ENCODE data around the gene DOK6. TPM values are rescaled to one million over a fixed set of nuclear protein-coding genes. Genes with fewer than 3 reads are reported as not detected.

Gene DOK6
- total RNA-seq, 1 donor from 2014 or later, result 0.67 TPM

DNA sequence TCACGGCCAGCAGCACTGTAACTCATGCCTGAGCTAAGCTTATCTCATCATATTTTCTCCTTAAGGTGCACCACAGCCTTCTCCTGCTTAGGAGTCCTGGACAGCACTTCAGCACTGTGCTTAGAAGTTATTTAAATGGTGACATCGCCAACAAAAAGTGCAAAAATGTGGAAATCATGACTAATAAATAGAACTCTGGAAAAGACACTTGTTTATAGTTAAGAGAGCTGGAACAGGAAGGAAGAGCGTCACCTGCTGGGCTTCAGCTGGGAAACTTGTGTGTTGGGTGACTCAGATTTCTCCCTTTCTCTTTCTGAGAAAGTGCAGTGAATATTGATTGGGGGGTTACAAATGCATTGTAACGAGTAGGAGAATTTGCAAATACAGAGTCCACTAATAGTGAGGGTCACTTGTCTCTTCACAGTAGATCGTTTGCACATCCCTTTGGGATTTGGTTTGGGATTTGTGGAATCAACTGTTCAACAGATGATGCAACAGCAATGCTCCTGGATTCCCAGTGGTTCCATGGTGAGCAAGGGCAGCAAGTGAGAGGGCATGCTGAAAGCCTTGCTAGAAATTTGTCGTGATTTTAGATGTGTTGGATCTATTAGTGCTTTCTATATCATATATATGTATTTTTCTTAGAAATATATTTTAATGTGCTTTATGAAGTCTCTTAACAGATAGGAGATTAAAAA is 84.2 kb downstream of the DOK6 start:
- DNase-seq (ENCODE audit: low read depth), result peak; percentile 2
- no peak overlapping the region for H3K4me3 ChIP-seq (ENCODE audit: low read depth, low read length)
- H3K27me3 ChIP-seq (ENCODE audit: control insufficient read depth, insufficient read depth, low read length), result no peaks in the 10 kb centered on the region
- TF ChIP-seq, protein P1, sequence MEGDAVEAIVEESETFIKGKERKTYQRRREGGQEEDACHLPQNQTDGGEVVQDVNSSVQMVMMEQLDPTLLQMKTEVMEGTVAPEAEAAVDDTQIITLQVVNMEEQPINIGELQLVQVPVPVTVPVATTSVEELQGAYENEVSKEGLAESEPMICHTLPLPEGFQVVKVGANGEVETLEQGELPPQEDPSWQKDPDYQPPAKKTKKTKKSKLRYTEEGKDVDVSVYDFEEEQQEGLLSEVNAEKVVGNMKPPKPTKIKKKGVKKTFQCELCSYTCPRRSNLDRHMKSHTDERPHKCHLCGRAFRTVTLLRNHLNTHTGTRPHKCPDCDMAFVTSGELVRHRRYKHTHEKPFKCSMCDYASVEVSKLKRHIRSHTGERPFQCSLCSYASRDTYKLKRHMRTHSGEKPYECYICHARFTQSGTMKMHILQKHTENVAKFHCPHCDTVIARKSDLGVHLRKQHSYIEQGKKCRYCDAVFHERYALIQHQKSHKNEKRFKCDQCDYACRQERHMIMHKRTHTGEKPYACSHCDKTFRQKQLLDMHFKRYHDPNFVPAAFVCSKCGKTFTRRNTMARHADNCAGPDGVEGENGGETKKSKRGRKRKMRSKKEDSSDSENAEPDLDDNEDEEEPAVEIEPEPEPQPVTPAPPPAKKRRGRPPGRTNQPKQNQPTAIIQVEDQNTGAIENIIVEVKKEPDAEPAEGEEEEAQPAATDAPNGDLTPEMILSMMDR (IDR thresholded peaks at IDR 0.05; ENCODE audit: insufficient read depth, low read length, poor library complexity, severe bottlenecking), result peak; percentile 13
- H3K36me3 ChIP-seq (ENCODE audit: control insufficient read depth, insufficient read depth, low read length), result no peaks in the 10 kb centered on the region

DNA sequence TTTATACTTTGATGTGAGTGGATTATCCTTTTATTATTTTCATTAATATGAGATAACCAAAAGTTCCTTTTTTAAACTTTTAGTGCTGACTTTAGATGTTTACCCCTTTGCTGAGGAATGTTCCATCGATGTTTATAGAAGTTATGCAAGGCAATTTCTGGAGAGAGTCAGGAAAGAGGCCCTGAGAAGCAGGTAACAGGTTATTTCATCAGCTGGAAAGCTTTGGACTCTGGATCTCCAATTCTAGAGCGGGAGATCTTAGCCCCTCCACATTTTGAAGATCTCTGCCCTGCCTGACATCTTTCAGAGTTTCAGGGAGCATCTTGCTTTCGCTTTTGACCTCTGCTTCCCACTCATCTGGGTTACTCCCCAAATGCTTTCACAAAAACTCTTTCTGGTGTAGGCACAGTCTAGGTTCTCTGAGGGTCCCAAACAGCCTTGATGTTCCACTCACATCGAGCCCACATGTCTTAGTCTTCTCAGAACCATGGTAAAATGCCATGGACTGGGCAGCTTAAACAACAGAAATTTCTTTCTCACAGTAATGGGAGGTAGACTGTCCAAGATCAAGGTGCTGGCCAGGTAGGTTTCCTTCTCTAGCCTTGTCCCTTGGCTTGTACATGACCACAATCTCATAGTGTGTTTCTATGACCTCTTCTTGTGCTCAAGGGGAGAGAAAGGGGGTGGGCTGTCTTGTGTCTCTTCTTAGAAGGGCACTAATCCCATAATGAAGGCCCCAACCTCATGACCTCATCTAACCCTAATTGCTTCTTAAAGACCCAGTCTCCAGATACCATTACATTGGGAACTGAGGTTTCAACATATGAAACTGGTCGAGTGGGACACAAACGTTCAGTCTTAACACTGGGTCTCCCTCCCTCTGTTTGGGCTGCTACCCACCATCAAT is 87.1 kb downstream of the DOK6 start:
- DNase-seq (ENCODE audit: low read depth), result no peak
- Histone ChIP-seq H3K27me3 (ENCODE audit: control insufficient read depth, insufficient read depth, low read length) (no peaks in the 10 kb centered on the region), H3K36me3 (ENCODE audit: control insufficient read depth, insufficient read depth, low read length) (no peaks in the 10 kb centered on the region), H3K4me3 (ENCODE audit: low read depth, low read length) (no peak overlapping the region)
- TF ChIP-seq, protein P1 (IDR thresholded peaks at IDR 0.05; ENCODE audit: insufficient read depth, low read length, poor library complexity, severe bottlenecking), result no peak

DNA sequence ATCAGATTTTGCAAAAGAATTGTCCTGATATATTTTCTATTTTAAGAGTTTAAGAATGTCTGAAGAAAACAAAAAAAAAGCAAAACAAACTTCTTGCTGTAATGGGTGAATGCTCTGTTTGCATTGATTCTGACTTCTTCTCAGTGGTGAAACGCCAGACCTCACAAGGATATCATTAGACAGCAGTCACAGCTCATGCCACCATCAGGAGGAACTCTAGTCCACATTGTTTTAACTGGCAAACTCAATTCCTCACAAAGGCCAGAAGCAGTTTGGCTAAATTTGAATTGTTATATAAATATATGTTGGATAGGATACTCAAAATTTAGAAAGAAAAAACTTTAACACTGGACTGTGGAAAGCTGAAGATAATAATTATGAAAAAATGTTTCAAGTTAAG is 89.4 kb downstream of the DOK6 start:
- no peaks in the 10 kb centered on the region for H3K27me3 ChIP-seq (ENCODE audit: control insufficient read depth, insufficient read depth, low read length)
- H3K36me3 ChIP-seq (ENCODE audit: control insufficient read depth, insufficient read depth, low read length), result no peaks in the 10 kb centered on the region
- DNase-seq (ENCODE audit: low read depth), result no peak
- no peak overlapping the region for H3K4me3 ChIP-seq (ENCODE audit: low read depth, low read length)
- TF ChIP-seq, protein P1 (IDR thresholded peaks at IDR 0.05; ENCODE audit: insufficient read depth, low read length, poor library complexity, severe bottlenecking), result no peak

DNA sequence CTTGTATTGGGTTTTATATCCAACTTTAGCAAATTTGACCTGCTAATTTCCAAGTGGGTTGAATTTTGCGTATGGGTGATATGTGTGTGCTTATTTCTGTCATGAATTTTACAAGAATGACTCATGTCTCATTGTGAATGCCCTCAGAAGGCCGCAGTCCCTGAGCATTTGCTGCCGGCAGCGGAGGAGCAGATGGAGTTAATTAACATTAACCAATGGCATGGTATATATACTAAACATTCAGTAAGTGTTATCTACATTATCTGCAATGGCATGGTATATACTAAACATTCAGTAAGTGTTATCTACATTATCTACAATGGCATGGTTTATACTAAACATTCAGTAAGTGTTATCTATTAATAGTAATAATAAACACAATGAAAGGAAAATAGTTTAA is 90.1 kb downstream of the DOK6 start:
- Histone ChIP-seq H3K4me3 (ENCODE audit: low read depth, low read length) (no peak overlapping the region), H3K27me3 (ENCODE audit: control insufficient read depth, insufficient read depth, low read length) (no peaks in the 10 kb centered on the region), H3K36me3 (ENCODE audit: control insufficient read depth, insufficient read depth, low read length) (no peaks in the 10 kb centered on the region)
- no peak for DNase-seq (ENCODE audit: low read depth)
- TF ChIP-seq, protein P1 (IDR thresholded peaks at IDR 0.05; ENCODE audit: insufficient read depth, low read length, poor library complexity, severe bottlenecking), result no peak

DNA sequence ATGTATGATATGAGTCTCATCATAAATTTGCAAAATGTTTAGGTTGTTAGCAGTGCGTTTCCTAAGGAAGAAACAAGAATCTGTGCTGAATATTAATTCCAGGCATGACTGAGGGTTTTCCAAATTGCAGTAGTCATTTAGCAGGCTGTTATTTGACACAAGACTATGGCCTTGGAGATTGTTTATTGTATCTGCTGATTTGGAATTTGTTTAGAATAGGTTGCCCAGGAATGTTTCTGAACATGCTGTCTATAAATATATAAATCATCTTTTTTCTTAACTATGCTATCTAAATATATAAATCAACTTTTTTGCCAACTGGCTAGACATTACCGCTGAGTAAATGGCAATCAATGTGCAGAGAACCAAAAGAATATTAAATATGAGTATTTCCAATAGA is 90.9 kb downstream of the DOK6 start:
- no peaks in the 10 kb centered on the region for H3K36me3 ChIP-seq (ENCODE audit: control insufficient read depth, insufficient read depth, low read length)
- no peaks in the 10 kb centered on the region for H3K27me3 ChIP-seq (ENCODE audit: control insufficient read depth, insufficient read depth, low read length)
- no peak for DNase-seq (ENCODE audit: low read depth)
- TF ChIP-seq, protein P1 (IDR thresholded peaks at IDR 0.05; ENCODE audit: insufficient read depth, low read length, poor library complexity, severe bottlenecking), result no peak
- no peak overlapping the region for H3K4me3 ChIP-seq (ENCODE audit: low read depth, low read length)

Data from kidney epithelial cell (primary cell).